SK-N-SH treated with all-trans-retinoic acid at 6 μM for 48 hours (cell line): ENCODE measurements around the gene CCDC69.
"Not testable (repeated sequence)": the region's sequence is repeated elsewhere in the genome, so short reads cannot be mapped to it uniquely, and the experiment has no call there.

Source experiments
- ARNTL ChIP-seq: fragments of 450-650 bp; formaldehyde crosslinking; IDR thresholded peaks from 2 replicates; pipeline ENCODE4 v1.5.0; 2020; ENCODE audit warnings: low read depth, mild to moderate bottlenecking, moderate library complexity, borderline replicate concordance
- CREB5 ChIP-seq: fragments of 250-450 bp; sonication (Bioruptor Pico); IDR thresholded peaks from 2 replicates; pipeline ENCODE4 v1.5.1; 2020; ENCODE audit warnings: low read depth, mild to moderate bottlenecking, moderate library complexity
- CSRNP3 ChIP-seq: fragments of 250-450 bp; sonication (Bioruptor Pico); IDR thresholded peaks from 2 replicates; pipeline ENCODE4 v1.5.1; 2021; ENCODE audit warnings: mild to moderate bottlenecking, moderate library complexity
- OSR1 ChIP-seq: fragments of 250-450 bp; sonication (Bioruptor Pico); IDR thresholded peaks from 2 replicates; pipeline ENCODE4 v1.8.0; 2022; ENCODE audit warnings: moderate library complexity, mild to moderate bottlenecking, inconsistent platforms
- PATZ1 ChIP-seq: fragments of 250-450 bp; sonication (Bioruptor Pico); IDR thresholded peaks from 2 replicates; pipeline ENCODE4 v1.8.0; 2020; ENCODE audit warnings: mild to moderate bottlenecking, moderate library complexity, borderline replicate concordance
- POU6F1 ChIP-seq: fragments of 250-450 bp; sonication (Bioruptor Pico); IDR thresholded peaks from 2 replicates; pipeline ENCODE4 v1.8.0; 2021; ENCODE audit warnings: low read depth, mild to moderate bottlenecking, moderate library complexity, borderline replicate concordance
- PPARA ChIP-seq: fragments of 250-450 bp; sonication (Bioruptor Pico); IDR thresholded peaks from 2 replicates; pipeline ENCODE4 v1.5.0; 2020; ENCODE audit warnings: mild to moderate bottlenecking, borderline replicate concordance
- RARB ChIP-seq: fragments of 250-450 bp; sonication (Bioruptor Pico); IDR thresholded peaks from 2 replicates; pipeline ENCODE4 v1.8.0; 2021; ENCODE audit warnings: mild to moderate bottlenecking, moderate library complexity
- TCF4 ChIP-seq: fragments of 250-450 bp; sonication (Bioruptor Pico); IDR thresholded peaks from 2 replicates; pipeline ENCODE4 v1.8.0; 2021; ENCODE audit warnings: mild to moderate bottlenecking, moderate library complexity, borderline replicate concordance
- ZC3H10 ChIP-seq: fragments of 250-450 bp; sonication (Bioruptor Pico); IDR thresholded peaks from 2 replicates; pipeline ENCODE4 v1.5.1; 2021; ENCODE audit warnings: mild to moderate bottlenecking, moderate library complexity
- ZFP30 ChIP-seq: fragments of 450-650 bp; formaldehyde crosslinking; IDR thresholded peaks from 2 replicates; pipeline ENCODE4 v1.5.0; 2022; ENCODE audit warnings: mild to moderate bottlenecking, moderate library complexity
- ZNF565 ChIP-seq: fragments of 450-650 bp; formaldehyde crosslinking; conservative IDR thresholded peaks from 2 replicates; pipeline ENCODE4 v1.5.0; 2020; ENCODE audit warnings: low read depth, mild to moderate bottlenecking, moderate library complexity
- ZNF8 ChIP-seq: fragments of 450-650 bp; formaldehyde crosslinking; IDR thresholded peaks from 2 replicates; pipeline ENCODE4 v1.5.0; 2020; ENCODE audit warnings: mild to moderate bottlenecking, moderate library complexity
- TF ChIP-seq, protein P1 (sequence below): fragments of 250-450 bp; sonication (Bioruptor Pico); IDR thresholded peaks from 2 replicates; pipeline ENCODE4 v1.5.0; 2020; ENCODE audit warnings: mild to moderate bottlenecking, moderate library complexity

- not testable (repeated sequence) for TF ChIP-seq ZC3H10; RARB (CRISPR knock-in tag); ARNTL; TCF4 (CRISPR knock-in tag); CREB5 (CRISPR knock-in tag); ZNF565 (CRISPR knock-in tag); CSRNP3 (CRISPR knock-in tag); POU6F1 (CRISPR knock-in tag); PATZ1 (CRISPR knock-in tag); OSR1 (CRISPR knock-in tag); PPARA (CRISPR knock-in tag); ZFP30 (CRISPR knock-in tag); ZNF8 (CRISPR knock-in tag)
- TF ChIP-seq, protein P1, sequence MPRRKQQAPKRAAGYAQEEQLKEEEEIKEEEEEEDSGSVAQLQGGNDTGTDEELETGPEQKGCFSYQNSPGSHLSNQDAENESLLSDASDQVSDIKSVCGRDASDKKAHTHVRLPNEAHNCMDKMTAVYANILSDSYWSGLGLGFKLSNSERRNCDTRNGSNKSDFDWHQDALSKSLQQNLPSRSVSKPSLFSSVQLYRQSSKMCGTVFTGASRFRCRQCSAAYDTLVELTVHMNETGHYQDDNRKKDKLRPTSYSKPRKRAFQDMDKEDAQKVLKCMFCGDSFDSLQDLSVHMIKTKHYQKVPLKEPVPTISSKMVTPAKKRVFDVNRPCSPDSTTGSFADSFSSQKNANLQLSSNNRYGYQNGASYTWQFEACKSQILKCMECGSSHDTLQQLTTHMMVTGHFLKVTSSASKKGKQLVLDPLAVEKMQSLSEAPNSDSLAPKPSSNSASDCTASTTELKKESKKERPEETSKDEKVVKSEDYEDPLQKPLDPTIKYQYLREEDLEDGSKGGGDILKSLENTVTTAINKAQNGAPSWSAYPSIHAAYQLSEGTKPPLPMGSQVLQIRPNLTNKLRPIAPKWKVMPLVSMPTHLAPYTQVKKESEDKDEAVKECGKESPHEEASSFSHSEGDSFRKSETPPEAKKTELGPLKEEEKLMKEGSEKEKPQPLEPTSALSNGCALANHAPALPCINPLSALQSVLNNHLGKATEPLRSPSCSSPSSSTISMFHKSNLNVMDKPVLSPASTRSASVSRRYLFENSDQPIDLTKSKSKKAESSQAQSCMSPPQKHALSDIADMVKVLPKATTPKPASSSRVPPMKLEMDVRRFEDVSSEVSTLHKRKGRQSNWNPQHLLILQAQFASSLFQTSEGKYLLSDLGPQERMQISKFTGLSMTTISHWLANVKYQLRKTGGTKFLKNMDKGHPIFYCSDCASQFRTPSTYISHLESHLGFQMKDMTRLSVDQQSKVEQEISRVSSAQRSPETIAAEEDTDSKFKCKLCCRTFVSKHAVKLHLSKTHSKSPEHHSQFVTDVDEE (CRISPR knock-in tag), result not testable (repeated sequence)
Observed at GRCh38 chr5:151176268-151176667, 47.6 kb downstream of the CCDC69 start.
